ENCODE measurements around the gene MICB. TPM values are rescaled to one million over a fixed set of nuclear protein-coding genes. Genes with fewer than 3 reads are reported as not detected.

Gene MICB
- total RNA-seq, 4 donors from 2014 or later: 0.61 to 2.6 (median 1.2) TPM

- TF ChIP-seq CTCF (IDR thresholded peaks at IDR 0.05): no peak
- no peak for TF ChIP-seq POLR2A (IDR thresholded peaks at IDR 0.05)
- intact Hi-C loops (cut with DNase I; ENCODE audit: low total_unique reads): no loop called here
- 50 to 51% methylated on average over 11 of the region's 11 CpGs for WGBS, 2 donors
- no peak for DNase-seq (ENCODE audit: low spot score in 2 of 2)
- no peak overlapping the region for H3K4me3 ChIP-seq (ENCODE audit: low read depth, poor library complexity, severe bottlenecking)
These were observed 35.6 kb upstream of the MICB start for GRCh38 chr6:31462026-31462963.

- intact Hi-C loops (cut with DNase I; ENCODE audit: low total_unique reads): no loop called here
- TF ChIP-seq POLR2A (IDR thresholded peaks at IDR 0.05) (no peak), CTCF (IDR thresholded peaks at IDR 0.05) (no peak)
- 12 to 15% methylated on average over 29 of the region's 29 CpGs for WGBS, 2 donors
- peak; percentile 93 to 98 for DNase-seq (ENCODE audit: low spot score in 2 of 2)
- H3K4me3 ChIP-seq (ENCODE audit: low read depth, poor library complexity, severe bottlenecking): peak overlapping the region; percentile 26
These were observed 34.7 kb upstream of the MICB start for GRCh38 chr6:31462964-31463870.

- intact Hi-C loops (cut with DNase I; ENCODE audit: low total_unique reads): no loop called here
- 81 to 86% methylated on average over 7 of the region's 7 CpGs for WGBS, 2 donors
- DNase-seq (ENCODE audit: low spot score in 2 of 2): no peak
- TF ChIP-seq POLR2A (IDR thresholded peaks at IDR 0.05) (no peak), CTCF (IDR thresholded peaks at IDR 0.05) (no peak)
- H3K4me3 ChIP-seq (ENCODE audit: low read depth, poor library complexity, severe bottlenecking): no peak overlapping the region
These were observed 33.4 kb upstream of the MICB start for GRCh38 chr6:31464252-31465184.

- DNase-seq (ENCODE audit: low spot score in 2 of 2): no peak
- TF ChIP-seq POLR2A (IDR thresholded peaks at IDR 0.05) (no peak), CTCF (IDR thresholded peaks at IDR 0.05) (no peak)
- no peak overlapping the region for H3K4me3 ChIP-seq (ENCODE audit: low read depth, poor library complexity, severe bottlenecking)
- intact Hi-C loops (cut with DNase I; ENCODE audit: low total_unique reads): no loop called here
- whole genome bisulfite sequencing, 2 donors: 93 to 100% methylated on average over 1 of the region's 1 CpG
These were observed 32.8 kb upstream of the MICB start for GRCh38 chr6:31465185-31465536.

- WGBS, 2 donors: 90 to 91% methylated on average over 5 of the region's 5 CpGs
- DNase-seq (ENCODE audit: low spot score in 2 of 2): no peak
- intact Hi-C loops (cut with DNase I; ENCODE audit: low total_unique reads): no loop called here
- TF ChIP-seq POLR2A (IDR thresholded peaks at IDR 0.05) (no peak), CTCF (IDR thresholded peaks at IDR 0.05) (no peak)
- no peak overlapping the region for H3K4me3 ChIP-seq (ENCODE audit: low read depth, poor library complexity, severe bottlenecking)
These were observed 32.2 kb upstream of the MICB start for GRCh38 chr6:31465718-31466117.
